Measurements from ENCODE around the gene BCOR.

BCOR gene

DNA sequence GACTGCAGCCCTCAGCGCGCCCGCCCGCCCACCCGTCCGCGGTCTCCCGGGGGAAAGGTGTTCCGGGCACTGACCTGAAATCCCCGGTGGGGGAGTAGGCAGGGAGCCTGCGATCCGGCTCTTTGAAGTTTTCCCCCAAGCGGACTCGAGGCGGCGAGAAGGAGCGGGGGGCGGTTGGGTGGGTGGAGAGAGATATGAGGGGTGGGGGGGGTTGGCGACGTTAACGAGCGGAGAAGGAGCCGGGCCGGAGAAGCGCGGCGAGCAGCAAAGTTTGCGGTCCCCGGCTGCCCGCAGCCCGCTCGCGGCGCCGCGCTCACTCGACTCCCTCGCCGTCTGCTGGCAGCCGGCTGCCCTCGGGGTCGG is 636 bp downstream of the BCOR start:
- peak; percentile 47 for DNase-seq

DNA sequence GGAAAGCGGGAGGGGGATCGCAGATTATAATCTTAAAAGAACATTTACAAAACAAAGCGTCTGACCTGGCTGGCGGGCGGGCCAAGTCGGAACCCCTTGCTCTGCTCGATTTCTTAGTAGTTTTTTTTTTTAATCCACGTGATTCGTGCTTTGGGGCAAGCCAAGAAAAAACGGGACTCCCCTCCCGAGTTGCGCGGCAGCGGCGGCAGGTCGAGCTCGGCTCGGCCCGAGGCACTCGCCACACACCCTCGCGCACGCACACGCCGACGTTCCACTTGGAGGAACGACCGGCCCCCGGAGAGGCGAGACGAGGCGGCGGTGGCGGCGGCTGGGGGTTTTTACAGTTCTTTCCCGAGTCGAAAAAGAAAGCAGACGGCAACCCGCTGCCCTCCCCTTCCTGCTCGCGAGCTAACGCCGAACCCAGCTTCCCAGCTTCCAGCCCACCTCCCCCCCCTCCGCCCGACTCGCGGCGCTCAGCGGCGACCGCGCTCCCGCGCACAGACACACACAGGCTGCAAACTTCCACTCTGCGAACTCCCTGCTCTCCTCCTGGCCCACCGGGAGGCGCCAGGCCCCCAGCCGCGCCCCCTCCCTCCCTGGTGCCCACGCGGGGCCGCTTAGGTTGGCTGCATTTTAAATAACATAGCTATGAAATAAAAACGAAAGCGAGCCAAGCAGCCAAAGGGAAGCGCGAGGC is 1.2 kb downstream of the BCOR start:
- DNase-seq, result peak; percentile 74

- peak; percentile 49 for DNase-seq
Measured at GRCh38 chrX:40095583-40096394, 2.0 kb downstream of the BCOR start.

DNA sequence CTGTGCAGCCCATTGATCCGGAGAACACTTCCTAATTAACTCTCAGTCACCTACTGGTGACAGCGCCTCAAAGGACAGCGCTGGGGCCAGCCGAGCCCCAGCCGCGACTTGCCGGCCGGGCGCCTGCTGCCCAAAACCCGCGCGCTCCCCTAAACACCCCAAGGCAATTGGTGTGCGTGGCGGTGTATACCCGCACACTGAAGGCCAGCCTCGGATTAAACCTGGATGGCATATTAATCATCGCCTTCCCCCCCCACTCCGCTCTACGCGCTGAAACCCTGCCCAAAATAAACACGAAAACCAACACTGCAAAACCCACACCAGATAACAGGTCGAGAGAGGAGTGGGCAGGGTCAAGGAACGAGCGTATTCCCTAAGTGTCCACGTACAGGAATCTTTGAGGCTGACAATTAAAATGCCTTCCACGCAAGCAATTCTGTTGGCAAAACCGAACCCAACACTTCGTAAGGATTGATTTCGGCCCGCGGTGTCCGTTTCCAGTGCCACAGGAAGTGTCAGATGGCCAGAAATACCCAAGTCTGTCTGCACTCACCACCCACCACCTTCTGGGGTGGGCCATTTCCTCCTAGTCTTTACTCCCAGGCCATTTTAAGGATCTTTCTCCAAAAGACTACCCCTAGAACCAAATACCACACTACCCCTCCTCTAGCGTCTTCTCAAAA is 2.7 kb downstream of the BCOR start:
- DNase-seq, result no peak

- DNase-seq, result no peak
Measured at GRCh38 chrX:40094041-40094899, 3.5 kb downstream of the BCOR start.

DNA sequence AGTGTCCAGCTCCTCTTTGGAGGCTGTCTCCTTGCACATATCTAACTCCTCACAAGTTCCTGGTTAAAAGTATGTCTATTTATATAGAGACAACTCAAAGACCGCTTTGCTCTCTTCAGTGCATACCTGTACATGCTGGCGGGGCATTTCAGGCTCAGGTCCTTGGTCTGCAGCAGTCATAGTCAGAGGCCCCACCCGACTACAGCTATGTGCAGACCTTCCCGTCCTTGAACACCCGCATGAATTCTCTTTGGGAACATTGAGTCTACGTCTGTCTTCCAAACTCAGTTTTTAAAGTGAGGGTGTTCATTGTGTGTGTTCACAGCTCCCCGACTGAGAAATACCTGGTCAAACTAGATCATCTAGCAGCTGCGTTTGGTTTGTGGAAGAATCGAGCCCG is 4.2 kb downstream of the BCOR start:
- DNase-seq, result no peak

DNA sequence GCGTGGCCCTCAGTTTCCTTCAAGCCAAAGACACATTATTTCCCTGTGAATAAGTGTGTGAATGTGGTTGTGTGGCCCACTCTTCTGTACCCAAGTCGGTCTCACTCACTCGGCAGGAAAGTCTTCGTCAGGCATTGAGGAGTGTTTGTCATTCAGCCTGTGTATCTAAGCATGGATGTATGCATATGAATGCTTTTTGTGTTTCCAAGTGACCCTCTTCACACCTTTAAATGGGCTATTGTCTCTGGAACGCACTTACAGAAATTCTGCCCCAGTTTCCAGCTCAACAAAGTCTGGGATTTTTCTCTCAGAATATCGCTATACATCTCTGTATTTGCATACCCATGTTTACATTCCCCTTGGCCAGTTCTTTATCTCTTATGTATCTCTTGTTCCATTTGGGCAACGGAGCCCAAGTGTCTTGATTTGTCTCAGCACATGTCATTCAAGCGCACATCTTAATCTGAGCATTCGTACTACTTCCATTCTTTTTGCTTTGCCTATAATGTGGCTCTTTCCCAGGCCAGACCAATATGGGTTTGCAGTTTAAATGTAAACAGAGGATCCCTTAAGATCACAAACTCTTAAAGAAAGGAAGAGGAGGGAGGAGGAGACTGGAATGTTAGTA is 4.8 kb downstream of the BCOR start:
- no peak for DNase-seq

DNA sequence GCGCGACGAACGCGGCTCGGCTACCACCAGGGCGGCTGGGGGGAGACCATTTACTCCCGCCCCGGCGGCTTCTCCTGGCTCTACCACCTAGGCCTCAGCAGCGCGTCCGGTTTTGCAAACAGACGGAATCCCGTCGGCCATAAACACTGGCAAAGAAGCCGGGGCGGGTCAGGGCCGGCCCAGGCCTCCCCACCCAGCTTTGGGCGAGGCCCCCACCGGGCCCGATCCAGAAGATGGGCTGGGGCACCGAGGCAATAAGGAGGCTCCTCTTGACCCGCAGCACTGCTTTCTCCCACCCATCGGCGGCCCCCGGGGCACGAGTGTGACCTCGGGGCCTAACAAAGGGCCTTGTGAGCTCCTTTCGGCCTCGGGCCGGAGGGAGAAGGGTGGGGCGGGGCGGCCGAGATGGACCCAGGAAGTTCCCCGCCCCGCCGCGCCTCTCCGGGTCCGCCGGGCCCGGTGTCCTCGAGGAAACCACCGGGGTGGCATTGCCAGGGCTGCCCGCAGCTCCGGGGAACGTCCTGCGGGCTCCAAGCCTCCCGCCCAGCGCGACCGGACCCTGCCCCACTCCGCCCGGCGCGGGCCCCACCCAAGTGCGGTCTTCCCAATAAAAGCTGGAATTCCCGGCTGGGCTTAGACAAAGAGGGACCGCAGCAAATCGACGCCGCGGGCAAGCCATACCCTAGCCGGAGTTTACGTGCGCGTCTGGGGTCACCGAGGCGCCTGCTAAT is 5.9 kb downstream of the BCOR start:
- DNase-seq, result no peak

- no peak for DNase-seq
Measured at GRCh38 chrX:40090961-40091360, 6.8 kb downstream of the BCOR start.

- DNase-seq, result no peak
Measured at GRCh38 chrX:40090050-40090804, 7.5 kb downstream of the BCOR start.

GRCh38 chrX:40088803-40089540 is 8.8 kb downstream of the BCOR start:
- no peak for DNase-seq

- no peak for DNase-seq
Measured at GRCh38 chrX:40088299-40088625, 9.5 kb downstream of the BCOR start.

DNA sequence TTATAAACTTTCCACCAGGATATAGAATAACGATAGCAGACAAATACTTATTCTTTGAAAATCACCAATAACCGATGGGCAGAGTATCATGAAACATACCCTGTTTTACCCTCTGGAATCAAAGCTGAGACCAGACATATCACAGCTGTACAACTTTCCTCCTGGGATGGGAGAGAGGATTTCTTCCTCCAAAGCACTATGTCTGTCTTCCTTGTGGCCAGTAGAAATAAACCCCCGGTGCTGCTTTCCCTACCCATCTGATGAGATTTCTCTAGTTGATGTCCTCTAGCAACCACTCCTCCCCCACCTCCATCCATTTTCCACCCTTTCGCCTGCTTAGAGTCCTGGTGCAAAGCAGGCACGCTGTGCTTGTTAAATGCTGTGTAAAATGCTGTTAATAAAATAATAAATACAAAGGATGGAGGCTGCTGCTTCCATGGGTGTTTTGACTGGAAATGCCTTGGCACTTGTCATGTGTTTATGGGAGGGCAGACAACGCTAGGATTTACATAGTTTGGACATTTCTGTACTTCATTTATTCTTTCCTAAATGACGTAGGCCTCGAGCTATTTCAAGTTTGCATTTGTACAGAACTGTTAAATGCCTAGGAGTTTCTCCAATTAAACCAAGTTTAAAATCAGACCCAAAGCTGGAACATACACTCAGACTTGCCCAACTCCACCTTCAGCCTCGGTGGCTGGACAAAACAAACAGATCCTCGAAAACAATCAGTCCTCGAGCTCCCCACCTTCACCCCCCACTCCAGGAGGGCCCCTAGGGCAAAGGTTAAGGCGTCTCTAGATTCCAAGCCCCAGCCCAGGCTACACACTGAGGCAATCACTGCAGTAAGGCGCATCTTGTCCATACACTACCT is 10.1 kb downstream of the BCOR start:
- DNase-seq, result no peak

GRCh38 chrX:40086569-40087335 is 11.0 kb downstream of the BCOR start:
- DNase-seq, result no peak

GRCh38 chrX:40085714-40086113 is 12.0 kb downstream of the BCOR start:
- DNase-seq, result no peak

DNA sequence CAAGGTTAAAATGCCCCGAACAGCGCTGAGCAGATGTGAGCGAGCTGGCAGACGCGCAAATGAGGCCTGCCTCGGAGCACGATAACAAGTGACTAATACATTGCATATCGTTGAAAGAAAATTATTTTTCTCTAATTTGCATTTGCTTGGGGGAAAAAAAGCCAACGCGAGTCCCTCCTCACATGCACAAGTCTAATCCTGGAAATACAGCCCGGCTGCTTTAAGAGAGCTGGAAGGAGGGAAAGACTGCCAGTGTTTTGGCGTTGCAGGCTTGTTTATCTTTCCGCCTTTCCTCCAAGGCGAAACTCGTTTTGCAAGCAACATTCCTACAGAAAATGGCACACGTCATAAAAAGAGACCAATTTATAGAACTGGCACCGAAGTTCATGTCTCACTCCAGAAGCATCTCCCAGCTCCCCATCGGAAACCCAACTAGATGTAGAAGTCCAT is 12.6 kb downstream of the BCOR start:
- no peak for DNase-seq

- no peak for DNase-seq
Measured at GRCh38 chrX:40084471-40085101, 13.2 kb downstream of the BCOR start.

GRCh38 chrX:40083979-40084359 is 13.8 kb downstream of the BCOR start:
- DNase-seq, result no peak
